GM21526 (cell line): ENCODE measurements around the gene TTC17.
"Not testable (repeated sequence)": the region's sequence is repeated elsewhere in the genome, so short reads cannot be mapped to it uniquely, and the experiment has no call there.

Source experiments
- ATAC-seq: cut with Tn5 transposase; IDR thresholded peaks from one replicate; pipeline ENCODE4 v1.9.1; 2021; ENCODE audit warnings: moderate library complexity; ENCODE audit not compliant: unreplicated experiment, low FRiP score

The TTC17 gene, protein sequence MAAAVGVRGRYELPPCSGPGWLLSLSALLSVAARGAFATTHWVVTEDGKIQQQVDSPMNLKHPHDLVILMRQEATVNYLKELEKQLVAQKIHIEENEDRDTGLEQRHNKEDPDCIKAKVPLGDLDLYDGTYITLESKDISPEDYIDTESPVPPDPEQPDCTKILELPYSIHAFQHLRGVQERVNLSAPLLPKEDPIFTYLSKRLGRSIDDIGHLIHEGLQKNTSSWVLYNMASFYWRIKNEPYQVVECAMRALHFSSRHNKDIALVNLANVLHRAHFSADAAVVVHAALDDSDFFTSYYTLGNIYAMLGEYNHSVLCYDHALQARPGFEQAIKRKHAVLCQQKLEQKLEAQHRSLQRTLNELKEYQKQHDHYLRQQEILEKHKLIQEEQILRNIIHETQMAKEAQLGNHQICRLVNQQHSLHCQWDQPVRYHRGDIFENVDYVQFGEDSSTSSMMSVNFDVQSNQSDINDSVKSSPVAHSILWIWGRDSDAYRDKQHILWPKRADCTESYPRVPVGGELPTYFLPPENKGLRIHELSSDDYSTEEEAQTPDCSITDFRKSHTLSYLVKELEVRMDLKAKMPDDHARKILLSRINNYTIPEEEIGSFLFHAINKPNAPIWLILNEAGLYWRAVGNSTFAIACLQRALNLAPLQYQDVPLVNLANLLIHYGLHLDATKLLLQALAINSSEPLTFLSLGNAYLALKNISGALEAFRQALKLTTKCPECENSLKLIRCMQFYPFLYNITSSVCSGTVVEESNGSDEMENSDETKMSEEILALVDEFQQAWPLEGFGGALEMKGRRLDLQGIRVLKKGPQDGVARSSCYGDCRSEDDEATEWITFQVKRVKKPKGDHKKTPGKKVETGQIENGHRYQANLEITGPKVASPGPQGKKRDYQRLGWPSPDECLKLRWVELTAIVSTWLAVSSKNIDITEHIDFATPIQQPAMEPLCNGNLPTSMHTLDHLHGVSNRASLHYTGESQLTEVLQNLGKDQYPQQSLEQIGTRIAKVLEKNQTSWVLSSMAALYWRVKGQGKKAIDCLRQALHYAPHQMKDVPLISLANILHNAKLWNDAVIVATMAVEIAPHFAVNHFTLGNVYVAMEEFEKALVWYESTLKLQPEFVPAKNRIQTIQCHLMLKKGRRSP

GRCh38 chr11:43358801-43359421, at the start of gene TTC17:
Gene TTC17 (plus strand): TSS chr11:43358920. CDS start chr11:43358955, 35 bp downstream.
- ATAC-seq: peak; percentile 92

- ATAC-seq: peak; percentile 99
These were observed 46.7 kb upstream of the TTC17 start, which contains the start of gene API5 for GRCh38 chr11:43311791-43312607. Gene API5 (plus strand): TSS chr11:43311996. CDS start chr11:43312128, 132 bp downstream.

DNA sequence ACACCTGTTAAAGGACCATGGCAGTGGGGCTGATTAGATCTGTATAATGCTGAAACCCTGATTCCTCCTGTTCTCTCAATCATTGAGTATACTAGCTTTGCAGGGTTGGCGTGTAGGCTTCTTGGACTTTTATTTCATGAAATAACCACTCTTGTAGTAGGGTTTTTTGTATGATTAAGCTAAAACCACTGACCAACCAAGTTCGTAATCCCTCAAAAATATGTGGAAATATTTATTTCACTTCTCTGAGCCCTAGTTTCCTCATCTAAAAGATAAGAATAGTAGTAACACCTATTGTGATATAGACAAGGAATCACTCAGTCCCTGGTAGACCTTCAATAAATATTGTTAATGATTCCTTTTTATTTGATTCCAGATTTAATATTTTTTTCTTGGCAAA, 42.8 kb upstream of the TTC17 start:
- ATAC-seq: no peak

- no peak for ATAC-seq
These were observed 42.3 kb upstream of the TTC17 start for GRCh38 chr11:43316451-43316850.

GRCh38 chr11:43327987-43328386, 30.7 kb upstream of the TTC17 start:
- no peak for ATAC-seq

- ATAC-seq: no peak
These were observed 30.2 kb upstream of the TTC17 start for GRCh38 chr11:43328482-43328881.

GRCh38 chr11:43341159-43341558, 17.6 kb upstream of the TTC17 start:
- ATAC-seq: no peak

GRCh38 chr11:43351426-43351825, 7.3 kb upstream of the TTC17 start:
- ATAC-seq: not testable (repeated sequence)

- no peak for ATAC-seq
These were observed 4.4 kb upstream of the TTC17 start for GRCh38 chr11:43354311-43354710.

DNA sequence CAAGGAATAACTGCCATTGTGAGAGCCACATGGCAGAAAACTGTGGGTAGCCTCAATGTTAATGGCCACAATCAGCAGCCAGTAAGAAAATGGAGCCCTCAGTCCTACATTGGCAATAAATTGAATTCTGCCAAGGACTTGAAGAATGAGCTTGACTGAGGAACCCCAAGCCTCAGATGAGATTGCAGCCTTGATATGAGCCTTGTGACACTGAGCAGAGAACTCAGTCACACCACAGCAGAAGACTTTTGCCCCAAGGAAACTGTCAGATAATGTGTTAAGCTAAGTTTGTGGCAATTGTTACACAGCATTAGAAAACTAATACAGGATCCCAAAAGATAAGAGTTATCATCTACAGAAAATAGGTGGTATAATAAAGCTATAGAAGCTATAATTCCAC, 2.4 kb upstream of the TTC17 start:
- ATAC-seq: no peak

- no peak for ATAC-seq
These were observed 380 bp upstream of the TTC17 start for GRCh38 chr11:43358279-43358800.

DNA sequence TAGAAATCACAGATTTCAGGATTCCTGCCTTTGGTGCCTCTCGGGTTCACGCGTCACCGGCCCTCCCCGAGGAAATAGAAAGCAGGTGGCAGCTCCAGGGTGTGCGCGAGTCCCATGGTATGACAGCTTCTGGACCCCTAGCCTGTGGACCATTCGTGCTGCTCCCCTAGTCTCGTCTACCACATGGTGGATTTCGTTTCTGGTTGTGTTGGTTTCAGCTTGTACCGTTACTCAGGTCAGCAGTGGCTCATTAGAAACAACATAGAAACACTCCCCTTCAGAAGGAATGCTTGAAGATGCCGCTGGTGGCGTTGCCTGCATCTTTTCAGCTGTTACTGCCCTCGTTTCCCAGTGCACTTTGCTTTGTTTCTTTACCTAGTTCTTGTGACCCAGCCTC, 700 bp downstream of the TTC17 start:
- peak; percentile 58 for ATAC-seq

- no peak for ATAC-seq
These were observed 1.8 kb downstream of the TTC17 start for GRCh38 chr11:43360361-43361032.

GRCh38 chr11:43366677-43367076, 8.0 kb downstream of the TTC17 start:
- peak; percentile 58 for ATAC-seq

GRCh38 chr11:43367382-43368178, 8.9 kb downstream of the TTC17 start:
- no peak for ATAC-seq

DNA sequence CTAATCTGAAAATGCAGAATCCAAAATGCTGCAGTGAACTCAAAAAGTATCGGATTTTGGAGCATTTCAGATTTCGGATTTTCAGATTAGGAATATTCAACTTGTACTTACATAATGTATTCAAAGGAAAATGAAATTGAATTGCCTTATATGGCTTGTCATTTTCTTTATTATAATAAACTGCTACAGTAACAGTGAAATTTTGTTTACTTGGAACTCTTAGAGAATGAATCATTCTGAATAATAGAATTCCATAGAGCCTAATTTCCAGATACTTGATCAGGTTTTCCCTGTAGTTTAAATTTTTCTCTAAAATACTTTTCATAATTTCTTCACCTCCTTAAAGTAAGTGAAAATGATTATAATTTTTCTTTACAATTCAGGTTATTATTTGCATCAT, 17.3 kb downstream of the TTC17 start:
- ATAC-seq: no peak

DNA sequence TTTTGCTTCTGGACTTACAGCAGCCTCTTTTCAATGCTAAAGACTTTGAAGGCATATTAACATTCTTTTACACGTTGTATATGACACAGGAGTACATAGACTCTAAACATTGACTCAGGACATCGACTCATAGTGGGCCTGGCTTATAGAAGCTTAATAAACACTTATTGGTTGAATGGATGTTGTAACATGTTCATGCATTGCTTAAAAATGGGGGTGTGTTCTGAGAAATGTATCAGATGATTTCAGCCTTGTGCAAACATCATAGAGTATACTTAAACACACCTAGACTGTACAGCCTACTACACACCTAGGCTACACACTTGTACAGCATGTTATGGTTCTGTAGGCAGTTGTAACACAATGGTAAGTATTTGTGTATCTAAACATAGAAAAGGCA, 17.9 kb downstream of the TTC17 start:
- no peak for ATAC-seq

- no peak for ATAC-seq
These were observed 18.7 kb downstream of the TTC17 start for GRCh38 chr11:43377389-43377788.
